Skeletal muscle satellite cell (primary cell): ENCODE results near the gene INO80E.
A peak's percentile ranks its signal among the peaks of the same experiment; 100 is the strongest.

ENCODE experiments used
- H3K27me3 ChIP-seq: 2 replicates; pipeline ENCODE4 v1.7.0; 2013; ENCODE audit warnings: low read length; ENCODE audit not compliant: control insufficient read depth, insufficient read depth
- H3K36me3 ChIP-seq: 2 replicates; pipeline ENCODE4 v1.7.0; 2013; ENCODE audit warnings: mild to moderate bottlenecking, control low read depth, low read length; ENCODE audit not compliant: insufficient read depth
- H3K4me1 ChIP-seq: 2 replicates; pipeline ENCODE4 v1.7.0; 2013; ENCODE audit warnings: low read length; ENCODE audit not compliant: control insufficient read depth, insufficient read depth
- H3K4me2 ChIP-seq: 2 replicates; pipeline ENCODE4 v1.7.0; 2013; ENCODE audit warnings: mild to moderate bottlenecking, low read length
- H3K4me3 ChIP-seq: 2 replicates; pipeline ENCODE4 v1.7.0; 2013; ENCODE audit warnings: low read length
- H3K9ac ChIP-seq: 2 replicates; pipeline ENCODE4 v1.7.0; 2013; ENCODE audit warnings: mild to moderate bottlenecking, low read depth, low read length, moderate library complexity
- H3K9me3 ChIP-seq: replicated peaks from 2 replicates; pipeline ENCODE4 v1.7.0; 2013; ENCODE audit warnings: mild to moderate bottlenecking, control low read depth, low read length

Gene INO80E

GRCh38 chr16:29988346-29989075 lies 7.5 kb upstream of the INO80E start:
- Histone ChIP-seq H3K4me1 (no peaks in the 10 kb centered on the region), H3K4me2 (no peak overlapping the region), H3K27me3 (no peaks in the 10 kb centered on the region), H3K9ac (no peak overlapping the region), H3K9me3 (no peaks in the 10 kb centered on the region), H3K36me3 (peaks cover 90% of the 10 kb centered on the region), H3K4me3 (no peak overlapping the region)

- no peak overlapping the region for H3K4me2 ChIP-seq
- no peak overlapping the region for H3K4me3 ChIP-seq
- H3K27me3 ChIP-seq, result no peaks in the 10 kb centered on the region
- peaks cover 85% of the 10 kb centered on the region for H3K36me3 ChIP-seq
- H3K9ac ChIP-seq, result no peak overlapping the region
- H3K9me3 ChIP-seq, result no peaks in the 10 kb centered on the region
- H3K4me1 ChIP-seq, result peaks cover under 1% of the 10 kb centered on the region
Measured at GRCh38 chr16:29989111-29989858, 6.8 kb upstream of the INO80E start.

GRCh38 chr16:29990034-29990433 lies 6.0 kb upstream of the INO80E start:
- Histone ChIP-seq H3K4me3 (no peak overlapping the region), H3K36me3 (peaks cover 77% of the 10 kb centered on the region), H3K4me1 (peaks cover 8% of the 10 kb centered on the region), H3K9ac (no peak overlapping the region), H3K9me3 (no peaks in the 10 kb centered on the region), H3K27me3 (no peaks in the 10 kb centered on the region), H3K4me2 (no peak overlapping the region)

GRCh38 chr16:29990883-29991570 lies 5.0 kb upstream of the INO80E start:
- no peak overlapping the region for H3K4me2 ChIP-seq
- peaks cover 67% of the 10 kb centered on the region for H3K36me3 ChIP-seq
- no peak overlapping the region for H3K9ac ChIP-seq
- H3K9me3 ChIP-seq, result no peaks in the 10 kb centered on the region
- no peaks in the 10 kb centered on the region for H3K27me3 ChIP-seq
- no peak overlapping the region for H3K4me3 ChIP-seq
- peaks cover 14% of the 10 kb centered on the region for H3K4me1 ChIP-seq

GRCh38 chr16:29991571-29991904 lies 4.5 kb upstream of the INO80E start:
- Histone ChIP-seq H3K9ac (no peak overlapping the region), H3K9me3 (no peaks in the 10 kb centered on the region), H3K4me2 (no peak overlapping the region), H3K36me3 (peaks cover 62% of the 10 kb centered on the region), H3K4me1 (peaks cover 14% of the 10 kb centered on the region), H3K27me3 (no peaks in the 10 kb centered on the region), H3K4me3 (no peak overlapping the region)

GRCh38 chr16:29992344-29992967 lies 3.6 kb upstream of the INO80E start:
- Histone ChIP-seq H3K4me1 (peaks cover 20% of the 10 kb centered on the region), H3K36me3 (peaks cover 53% of the 10 kb centered on the region), H3K27me3 (no peaks in the 10 kb centered on the region), H3K9ac (no peak overlapping the region), H3K4me2 (no peak overlapping the region), H3K9me3 (no peaks in the 10 kb centered on the region), H3K4me3 (no peak overlapping the region)

- Histone ChIP-seq H3K9ac (no peak overlapping the region), H3K4me2 (no peak overlapping the region), H3K36me3 (peaks cover 48% of the 10 kb centered on the region), H3K27me3 (no peaks in the 10 kb centered on the region), H3K4me1 (peaks cover 20% of the 10 kb centered on the region), H3K4me3 (no peak overlapping the region), H3K9me3 (no peaks in the 10 kb centered on the region)
Measured at GRCh38 chr16:29993191-29993902, 2.7 kb upstream of the INO80E start.

GRCh38 chr16:29993903-29994599 lies 2.0 kb upstream of the INO80E start:
- Histone ChIP-seq H3K4me2 (peak overlapping the region; percentile 88), H3K4me1 (peaks cover 20% of the 10 kb centered on the region), H3K36me3 (peaks cover 41% of the 10 kb centered on the region), H3K9me3 (no peaks in the 10 kb centered on the region), H3K9ac (peak overlapping the region; percentile 84), H3K4me3 (no peak overlapping the region), H3K27me3 (no peaks in the 10 kb centered on the region)

GRCh38 chr16:29994600-29995323 lies 1.3 kb upstream of the INO80E start:
- H3K27me3 ChIP-seq, result no peaks in the 10 kb centered on the region
- H3K9ac ChIP-seq, result peak overlapping the region; percentile 84
- peaks cover 20% of the 10 kb centered on the region for H3K4me1 ChIP-seq
- H3K9me3 ChIP-seq, result no peaks in the 10 kb centered on the region
- H3K36me3 ChIP-seq, result peaks cover 40% of the 10 kb centered on the region
- H3K4me3 ChIP-seq, result peak overlapping the region; percentile 78
- H3K4me2 ChIP-seq, result peak overlapping the region; percentile 88

GRCh38 chr16:29995324-29995910 lies 624 bp upstream of the INO80E start, which contains the start of gene HIRIP3:
HIRIP3 (minus strand) TSS chr16:29995617; CDS start chr16:29995605, 12 bp downstream.
- peak within 1 kb of the TSS; percentile 88 for H3K4me2 ChIP-seq
- H3K4me1 ChIP-seq, result peaks cover 20% of the 10 kb centered on the region
- H3K9me3 ChIP-seq, result no peaks in the 10 kb centered on the region
- no peaks in the 10 kb centered on the region for H3K27me3 ChIP-seq
- peaks cover 38% of the 10 kb centered on the region for H3K36me3 ChIP-seq
- H3K9ac ChIP-seq, result peak within 1 kb of the TSS; percentile 84
- peak within 1 kb of the TSS; percentile 78 for H3K4me3 ChIP-seq
